ENCODE measurements around the gene MDC1. TPM values are rescaled to one million over a fixed set of nuclear protein-coding genes. Genes with fewer than 3 reads are reported as not detected.
A peak's percentile ranks its signal among the peaks of the same experiment; 100 is the strongest.

MDC1 gene
- total RNA-seq, 1 experiment from 2014 or later = 75.8 TPM

DNA sequence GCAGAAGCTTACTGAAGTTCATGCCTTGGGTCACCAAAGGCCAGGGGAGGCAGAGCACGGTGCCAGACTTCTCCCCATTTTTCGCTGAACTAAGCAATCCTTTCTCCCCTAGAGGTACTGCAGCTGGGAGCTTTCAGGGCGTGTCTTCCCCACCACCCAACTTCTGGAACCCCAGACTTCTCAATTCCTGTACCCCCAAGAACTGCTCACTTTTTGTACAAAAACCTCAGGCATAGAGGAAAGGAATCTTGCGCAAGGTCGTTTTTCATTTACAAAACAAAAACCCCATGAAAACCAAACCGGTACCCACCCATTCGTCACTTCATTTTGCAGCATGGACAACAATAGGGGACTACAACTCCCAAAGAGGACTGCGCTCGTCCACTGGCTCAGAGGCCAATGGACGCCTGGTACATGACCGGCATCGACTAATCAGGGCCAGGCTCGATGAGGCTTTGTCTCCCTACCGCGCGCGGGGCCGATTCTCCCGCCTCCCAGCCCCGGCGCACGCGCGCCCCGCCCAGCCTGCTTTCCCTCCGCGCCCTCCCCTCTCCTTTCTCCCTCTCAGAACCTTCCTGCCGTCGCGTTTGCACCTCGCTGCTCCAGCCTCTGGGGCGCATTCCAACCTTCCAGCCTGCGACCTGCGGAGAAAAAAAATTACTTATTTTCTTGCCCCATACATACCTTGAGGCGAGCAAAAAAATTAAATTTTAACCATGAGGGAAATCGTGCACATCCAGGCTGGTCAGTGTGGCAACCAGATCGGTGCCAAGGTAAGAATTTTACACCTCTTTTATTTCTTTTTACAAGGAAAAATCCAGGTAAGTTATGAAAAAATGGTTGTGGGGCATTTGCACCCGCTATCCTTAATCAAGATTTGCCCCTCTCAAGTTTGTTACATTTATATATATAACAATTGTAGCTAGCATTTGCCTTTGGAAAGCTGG, 3.0 kb upstream of the MDC1 start, which contains the start of gene TUBB:
TSS of gene TUBB (plus strand) at position 562 of the 947 bp plus-strand sequence. CDS start at position 717, 155 bp downstream.
- peak within 1 kb of the TSS; percentile 100 for H3K9ac ChIP-seq (ENCODE audit: low read length)
- H3K36me3 ChIP-seq (ENCODE audit: control insufficient read depth in 1 of 2, insufficient read depth in 2 of 2, low read length in 2 of 2) = peaks cover 22 to 36% of the 10 kb centered on the region in 2 experiments
- no peaks in the 10 kb centered on the region for H3K27me3 ChIP-seq (ENCODE audit: insufficient read depth, low read length)
- H3K9me3 ChIP-seq (ENCODE audit: control insufficient read depth in 1 of 2, insufficient read depth in 1 of 2, low read depth in 1 of 2, low read length in 2 of 2) = no peaks in the 10 kb centered on the region
- RAD21 ChIA-PET (ENCODE audit: low non-redundant PET in 1 of 2, low total read pairs in 2 of 2, uncharacterized antibody in 2 of 2, unreplicated experiment in 2 of 2) = no interaction called here
- peaks cover 18% of the 10 kb centered on the region; the same call in 1 of the 2 replicates for H4K20me1 ChIP-seq (ENCODE audit: insufficient read depth)
- no peaks in the 10 kb centered on the region for H3K9me2 ChIP-seq (ENCODE audit: insufficient read depth)
- H2AFZ ChIP-seq (ENCODE audit: low read depth, low read length, poor library complexity, severe bottlenecking) = no peak within 1 kb of the TSS
- peak within 1 kb of the TSS; percentile 95 for H3K4me3 ChIP-seq (replicated peaks in 1 of 2; ENCODE audit: low read depth in 1 of 2, low read length in 2 of 2)
- H3K4me1 ChIP-seq (ENCODE audit: control insufficient read depth in 1 of 2, insufficient read depth in 2 of 2, low read length in 2 of 2) = peaks cover 9 to 64% of the 10 kb centered on the region in 2 experiments
- peak; percentile 71 for ATAC-seq
- intact Hi-C loops (cut with micrococcal nuclease) = loop anchor here (2.0 to 5.0 kb wide), 2 partner anchors 33 to 163 kb away; partner anchors contain the start of genes GNL1, PPP1R18 and PRR3
- H3K4me2 ChIP-seq (ENCODE audit: low read length) = peak within 1 kb of the TSS; percentile 96
- POLR2A ChIA-PET = interaction anchor here (0.5 to 3.7 kb wide), 10 partner anchors 9 to 107 kb away, joined by 3 to 25 read pairs (median 4); partner anchors contain the start of gene NRM
- peak within 1 kb of the TSS; percentile 89 for H3K27ac ChIP-seq (ENCODE audit: low read depth, low read length)
- CTCF ChIA-PET = interaction anchor here (2.7 to 5.7 kb wide), 2 partner anchors 11 to 40 kb away, joined by 17 to 45 read pairs; no protein-coding TSS in a partner anchor
- peak; percentile 96 for DNase-seq (ENCODE audit: low read depth, low spot score)
- H3K79me2 ChIP-seq (ENCODE audit: insufficient read depth, low read length) = peaks cover 72% of the 10 kb centered on the region
- BruUV-seq (replicated peaks) = TSS peak; percentile 68
- TF ChIP-seq RAD21 (IDR thresholded peaks at IDR 0.05; ENCODE audit: low read depth) = no peak
- peak; percentile 32 for TF ChIP-seq TCF7L2 (IDR thresholded peaks at IDR 0.05; ENCODE audit: borderline replicate concordance, extremely low read depth, insufficient read depth, insufficient read length)
- peak; percentile 94 for TF ChIP-seq POLR2AphosphoS5 (IDR thresholded peaks at IDR 0.05; ENCODE audit: low read depth, low read length)
- no peak for TF ChIP-seq JUND (IDR thresholded peaks at IDR 0.05)
- TF ChIP-seq YY1 (IDR thresholded peaks at IDR 0.05; ENCODE audit: extremely low read depth, insufficient replicate concordance, low read depth, low read length) = peak; percentile 5

DNA sequence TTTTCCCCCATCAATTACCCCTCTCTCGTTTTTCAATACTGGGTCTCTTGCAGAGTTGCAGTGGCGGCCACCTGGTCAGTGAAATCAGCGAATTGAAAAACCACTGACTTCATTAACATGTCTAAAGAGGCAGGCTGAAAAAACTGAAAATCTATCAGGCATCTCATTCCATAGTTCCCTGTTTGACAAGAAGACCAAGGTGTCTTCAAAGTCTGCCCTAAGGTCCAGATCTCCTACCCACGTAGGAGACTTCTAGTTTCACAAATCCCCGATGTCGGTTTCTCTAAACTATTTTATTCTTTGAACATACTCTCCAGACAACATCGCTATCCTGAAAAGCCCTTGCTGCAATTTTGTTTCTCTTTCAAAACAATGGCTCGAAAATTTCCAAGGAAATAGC, 2.3 kb upstream of the MDC1 start:
- RAD21 ChIA-PET (ENCODE audit: low non-redundant PET in 1 of 2, low total read pairs in 2 of 2, uncharacterized antibody in 2 of 2, unreplicated experiment in 2 of 2) = no interaction called here
- no peaks in the 10 kb centered on the region for H3K9me3 ChIP-seq (ENCODE audit: control insufficient read depth in 1 of 2, insufficient read depth in 1 of 2, low read depth in 1 of 2, low read length in 2 of 2)
- CTCF ChIA-PET = interaction anchor here (5.7 kb wide), 1 partner anchor 39 kb away, joined by 45 read pairs; no protein-coding TSS in a partner anchor
- intact Hi-C loops (cut with micrococcal nuclease) = loop anchor here (5.0 kb wide), 1 partner anchor 162 kb away; the partner anchor contains the start of genes GNL1 and PRR3
- peaks cover 9 to 59% of the 10 kb centered on the region in 2 experiments for H3K4me1 ChIP-seq (ENCODE audit: control insufficient read depth in 1 of 2, insufficient read depth in 2 of 2, low read length in 2 of 2)
- peak overlapping the region; percentile 89 for H3K27ac ChIP-seq (ENCODE audit: low read depth, low read length)
- DNase-seq (ENCODE audit: low read depth, low spot score) (no peak), ATAC-seq (no peak)
- H3K79me2 ChIP-seq (ENCODE audit: insufficient read depth, low read length) = peaks cover 65% of the 10 kb centered on the region
- POLR2A ChIA-PET = interaction anchor here (1.0 to 3.0 kb wide), 6 partner anchors 19 to 104 kb away, joined by 3 to 25 read pairs (median 3); partner anchors contain the start of genes MRPS18B and NRM
- H3K4me3 ChIP-seq (replicated peaks in 1 of 2; ENCODE audit: low read depth in 1 of 2, low read length in 2 of 2) = peak overlapping the region; percentile 95
- peaks cover 11% of the 10 kb centered on the region; the same call in 1 of the 2 replicates for H4K20me1 ChIP-seq (ENCODE audit: insufficient read depth)
- H3K36me3 ChIP-seq (ENCODE audit: control insufficient read depth in 1 of 2, insufficient read depth in 2 of 2, low read length in 2 of 2) = peaks cover 15 to 29% of the 10 kb centered on the region in 2 experiments
- H3K4me2 ChIP-seq (ENCODE audit: low read length) = peak overlapping the region; percentile 96
- no peaks in the 10 kb centered on the region for H3K9me2 ChIP-seq (ENCODE audit: insufficient read depth)
- TF ChIP-seq, protein P1, sequence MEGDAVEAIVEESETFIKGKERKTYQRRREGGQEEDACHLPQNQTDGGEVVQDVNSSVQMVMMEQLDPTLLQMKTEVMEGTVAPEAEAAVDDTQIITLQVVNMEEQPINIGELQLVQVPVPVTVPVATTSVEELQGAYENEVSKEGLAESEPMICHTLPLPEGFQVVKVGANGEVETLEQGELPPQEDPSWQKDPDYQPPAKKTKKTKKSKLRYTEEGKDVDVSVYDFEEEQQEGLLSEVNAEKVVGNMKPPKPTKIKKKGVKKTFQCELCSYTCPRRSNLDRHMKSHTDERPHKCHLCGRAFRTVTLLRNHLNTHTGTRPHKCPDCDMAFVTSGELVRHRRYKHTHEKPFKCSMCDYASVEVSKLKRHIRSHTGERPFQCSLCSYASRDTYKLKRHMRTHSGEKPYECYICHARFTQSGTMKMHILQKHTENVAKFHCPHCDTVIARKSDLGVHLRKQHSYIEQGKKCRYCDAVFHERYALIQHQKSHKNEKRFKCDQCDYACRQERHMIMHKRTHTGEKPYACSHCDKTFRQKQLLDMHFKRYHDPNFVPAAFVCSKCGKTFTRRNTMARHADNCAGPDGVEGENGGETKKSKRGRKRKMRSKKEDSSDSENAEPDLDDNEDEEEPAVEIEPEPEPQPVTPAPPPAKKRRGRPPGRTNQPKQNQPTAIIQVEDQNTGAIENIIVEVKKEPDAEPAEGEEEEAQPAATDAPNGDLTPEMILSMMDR (IDR thresholded peaks at IDR 0.05 in 2 of 3, conservative IDR thresholded peaks at IDR 0.05 in 1 of 3; ENCODE audit: borderline replicate concordance in 1 of 3, insufficient read depth in 1 of 3, low read depth in 2 of 3, low read length in 2 of 3) = no peak
- no peak for TF ChIP-seq EZH2phosphoT487 (IDR thresholded peaks at IDR 0.05; ENCODE audit: borderline replicate concordance)
- TF ChIP-seq ZNF274 (IDR thresholded peaks at IDR 0.05; ENCODE audit: low read depth, low read length) = no peak
- no peak for TF ChIP-seq ELF1 (IDR thresholded peaks at IDR 0.05; ENCODE audit: borderline replicate concordance, low read depth)
- no peak for TF ChIP-seq YY1 (IDR thresholded peaks at IDR 0.05; ENCODE audit: extremely low read depth, insufficient replicate concordance, low read depth, low read length)
- no peak overlapping the region for H2AFZ ChIP-seq (ENCODE audit: low read depth, low read length, poor library complexity, severe bottlenecking)
- H3K9ac ChIP-seq (ENCODE audit: low read length) = peak overlapping the region; percentile 100
- H3K27me3 ChIP-seq (ENCODE audit: insufficient read depth, low read length) = no peaks in the 10 kb centered on the region
- BruUV-seq (replicated peaks) = no TSS peak
